ENCODE data around the gene PRPH. TPM values are rescaled to one million over a fixed set of nuclear protein-coding genes. Genes with fewer than 3 reads are reported as not detected.

The PRPH gene
- total and polyA plus RNA-seq, 10 of the 15 experiments (the other 5 are each of a cell fraction or from before 2014, with no cell fraction given), result 0.09 to 0.45 (median 0.19) TPM; not detected in 3

DNA sequence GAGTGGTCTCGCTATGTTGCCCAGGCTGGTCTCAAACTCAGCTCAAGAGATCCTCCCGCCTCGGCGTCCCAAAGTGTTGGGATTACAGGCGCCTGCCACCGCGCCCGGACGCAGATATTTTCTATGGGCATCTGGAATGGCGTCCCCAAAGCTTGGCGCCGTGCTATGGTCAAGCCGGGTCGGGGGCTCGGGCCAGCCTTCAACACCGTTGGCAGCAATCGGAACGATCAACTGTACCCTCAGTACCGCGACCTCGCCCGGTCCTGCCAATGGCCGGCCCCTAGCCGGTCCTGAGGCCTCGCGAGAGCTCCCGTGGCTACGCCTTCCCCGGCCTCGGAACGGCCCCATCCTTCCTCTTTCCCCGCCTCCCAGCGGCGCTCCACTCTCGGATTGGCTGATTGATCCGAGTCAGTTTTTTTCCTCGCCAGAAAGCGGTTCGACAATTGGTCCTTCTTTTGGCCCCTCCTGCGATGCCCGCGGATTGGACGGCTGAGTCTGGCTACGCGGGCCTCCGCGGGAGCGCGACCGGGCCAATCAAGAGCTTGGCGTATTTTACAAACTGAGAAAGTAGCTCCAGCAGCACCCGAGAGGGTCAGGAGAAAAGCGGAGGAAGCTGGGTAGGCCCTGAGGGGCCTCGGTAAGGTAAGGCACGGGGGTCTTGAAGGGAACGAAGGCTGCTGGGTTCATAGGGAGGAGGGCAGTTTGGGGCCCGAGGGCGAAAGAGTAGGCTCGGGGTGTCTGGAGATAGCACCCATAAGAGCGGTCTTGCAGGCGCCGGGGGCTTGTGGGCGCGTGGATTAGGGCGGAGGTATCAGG lies 28.0 kb downstream of the PRPH start, which contains the start of gene TROAP (continued):
- peak; percentile 15; the same call in 1 of the 2 replicates for TF ChIP-seq NBN (IDR thresholded peaks at IDR 0.05)
- no peak for TF ChIP-seq ESRRA (IDR thresholded peaks at IDR 0.05; ENCODE audit: low read length)
- no peak for TF ChIP-seq PML (IDR thresholded peaks at IDR 0.05; ENCODE audit: low read length)
- peak; percentile 45 for TF ChIP-seq NFYA (IDR thresholded peaks at IDR 0.05; ENCODE audit: borderline replicate concordance, low read depth, low read length)
- no peak for TF ChIP-seq EGR1 (IDR thresholded peaks at IDR 0.05; ENCODE audit: borderline replicate concordance in 1 of 2, low read depth in 2 of 2, low read length in 2 of 2)
- TF ChIP-seq, protein P1, sequence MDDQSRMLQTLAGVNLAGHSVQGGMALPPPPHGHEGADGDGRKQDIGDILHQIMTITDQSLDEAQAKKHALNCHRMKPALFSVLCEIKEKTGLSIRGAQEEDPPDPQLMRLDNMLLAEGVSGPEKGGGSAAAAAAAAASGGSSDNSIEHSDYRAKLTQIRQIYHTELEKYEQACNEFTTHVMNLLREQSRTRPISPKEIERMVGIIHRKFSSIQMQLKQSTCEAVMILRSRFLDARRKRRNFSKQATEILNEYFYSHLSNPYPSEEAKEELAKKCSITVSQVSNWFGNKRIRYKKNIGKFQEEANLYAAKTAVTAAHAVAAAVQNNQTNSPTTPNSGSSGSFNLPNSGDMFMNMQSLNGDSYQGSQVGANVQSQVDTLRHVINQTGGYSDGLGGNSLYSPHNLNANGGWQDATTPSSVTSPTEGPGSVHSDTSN (IDR thresholded peaks at IDR 0.05; ENCODE audit: insufficient replicate concordance, low read depth, low read length), result no peak
- TF ChIP-seq POU2F2 (IDR thresholded peaks at IDR 0.05; ENCODE audit: borderline replicate concordance, low read depth, low read length), result 0 out of 3 replicates have a peak, but pooled peaks have one; percentile 27
- TF ChIP-seq NR2C1 (IDR thresholded peaks at IDR 0.05), result no peak
- no peak for TF ChIP-seq RUNX3 (IDR thresholded peaks at IDR 0.05; ENCODE audit: low read length)
- TF ChIP-seq, protein P2, sequence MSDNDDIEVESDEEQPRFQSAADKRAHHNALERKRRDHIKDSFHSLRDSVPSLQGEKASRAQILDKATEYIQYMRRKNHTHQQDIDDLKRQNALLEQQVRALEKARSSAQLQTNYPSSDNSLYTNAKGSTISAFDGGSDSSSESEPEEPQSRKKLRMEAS (IDR thresholded peaks at IDR 0.05; ENCODE audit: low read depth, low read length), result no peak
- no peak for TF ChIP-seq NR2C2 (IDR thresholded peaks at IDR 0.05; ENCODE audit: borderline replicate concordance, control insufficient read depth, insufficient read length, low read depth)
- TF ChIP-seq, protein P3, sequence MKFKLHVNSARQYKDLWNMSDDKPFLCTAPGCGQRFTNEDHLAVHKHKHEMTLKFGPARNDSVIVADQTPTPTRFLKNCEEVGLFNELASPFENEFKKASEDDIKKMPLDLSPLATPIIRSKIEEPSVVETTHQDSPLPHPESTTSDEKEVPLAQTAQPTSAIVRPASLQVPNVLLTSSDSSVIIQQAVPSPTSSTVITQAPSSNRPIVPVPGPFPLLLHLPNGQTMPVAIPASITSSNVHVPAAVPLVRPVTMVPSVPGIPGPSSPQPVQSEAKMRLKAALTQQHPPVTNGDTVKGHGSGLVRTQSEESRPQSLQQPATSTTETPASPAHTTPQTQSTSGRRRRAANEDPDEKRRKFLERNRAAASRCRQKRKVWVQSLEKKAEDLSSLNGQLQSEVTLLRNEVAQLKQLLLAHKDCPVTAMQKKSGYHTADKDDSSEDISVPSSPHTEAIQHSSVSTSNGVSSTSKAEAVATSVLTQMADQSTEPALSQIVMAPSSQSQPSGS (IDR thresholded peaks at IDR 0.05; ENCODE audit: low read length), result no peak
- TF ChIP-seq, protein P4, sequence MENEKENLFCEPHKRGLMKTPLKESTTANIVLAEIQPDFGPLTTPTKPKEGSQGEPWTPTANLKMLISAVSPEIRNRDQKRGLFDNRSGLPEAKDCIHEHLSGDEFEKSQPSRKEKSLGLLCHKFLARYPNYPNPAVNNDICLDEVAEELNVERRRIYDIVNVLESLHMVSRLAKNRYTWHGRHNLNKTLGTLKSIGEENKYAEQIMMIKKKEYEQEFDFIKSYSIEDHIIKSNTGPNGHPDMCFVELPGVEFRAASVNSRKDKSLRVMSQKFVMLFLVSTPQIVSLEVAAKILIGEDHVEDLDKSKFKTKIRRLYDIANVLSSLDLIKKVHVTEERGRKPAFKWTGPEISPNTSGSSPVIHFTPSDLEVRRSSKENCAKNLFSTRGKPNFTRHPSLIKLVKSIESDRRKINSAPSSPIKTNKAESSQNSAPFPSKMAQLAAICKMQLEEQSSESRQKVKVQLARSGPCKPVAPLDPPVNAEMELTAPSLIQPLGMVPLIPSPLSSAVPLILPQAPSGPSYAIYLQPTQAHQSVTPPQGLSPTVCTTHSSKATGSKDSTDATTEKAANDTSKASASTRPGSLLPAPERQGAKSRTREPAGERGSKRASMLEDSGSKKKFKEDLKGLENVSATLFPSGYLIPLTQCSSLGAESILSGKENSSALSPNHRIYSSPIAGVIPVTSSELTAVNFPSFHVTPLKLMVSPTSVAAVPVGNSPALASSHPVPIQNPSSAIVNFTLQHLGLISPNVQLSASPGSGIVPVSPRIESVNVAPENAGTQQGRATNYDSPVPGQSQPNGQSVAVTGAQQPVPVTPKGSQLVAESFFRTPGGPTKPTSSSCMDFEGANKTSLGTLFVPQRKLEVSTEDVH (IDR thresholded peaks at IDR 0.05; ENCODE audit: low read depth, partially characterized antibody), result no peak
- no peak for TF ChIP-seq STAT1 (conservative IDR thresholded peaks at IDR 0.05)
- no peak for TF ChIP-seq SUZ12 (IDR thresholded peaks at IDR 0.05; ENCODE audit: unreplicated experiment)
- TF ChIP-seq, protein P5, sequence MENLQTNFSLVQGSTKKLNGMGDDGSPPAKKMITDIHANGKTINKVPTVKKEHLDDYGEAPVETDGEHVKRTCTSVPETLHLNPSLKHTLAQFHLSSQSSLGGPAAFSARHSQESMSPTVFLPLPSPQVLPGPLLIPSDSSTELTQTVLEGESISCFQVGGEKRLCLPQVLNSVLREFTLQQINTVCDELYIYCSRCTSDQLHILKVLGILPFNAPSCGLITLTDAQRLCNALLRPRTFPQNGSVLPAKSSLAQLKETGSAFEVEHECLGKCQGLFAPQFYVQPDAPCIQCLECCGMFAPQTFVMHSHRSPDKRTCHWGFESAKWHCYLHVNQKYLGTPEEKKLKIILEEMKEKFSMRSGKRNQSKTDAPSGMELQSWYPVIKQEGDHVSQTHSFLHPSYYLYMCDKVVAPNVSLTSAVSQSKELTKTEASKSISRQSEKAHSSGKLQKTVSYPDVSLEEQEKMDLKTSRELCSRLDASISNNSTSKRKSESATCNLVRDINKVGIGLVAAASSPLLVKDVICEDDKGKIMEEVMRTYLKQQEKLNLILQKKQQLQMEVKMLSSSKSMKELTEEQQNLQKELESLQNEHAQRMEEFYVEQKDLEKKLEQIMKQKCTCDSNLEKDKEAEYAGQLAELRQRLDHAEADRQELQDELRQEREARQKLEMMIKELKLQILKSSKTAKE (IDR thresholded peaks at IDR 0.05; ENCODE audit: low read depth, poor library complexity, severe bottlenecking), result no peak
